ENCODE data around the gene RTN4R. TPM values are rescaled to one million over a fixed set of nuclear protein-coding genes. Genes with fewer than 3 reads are reported as not detected.

RTN4R gene
- total and polyA plus RNA-seq, 2 donors (not counting 1 experiment from before 2014, with no cell fraction given), result 0.42 to 0.79 TPM

DNA sequence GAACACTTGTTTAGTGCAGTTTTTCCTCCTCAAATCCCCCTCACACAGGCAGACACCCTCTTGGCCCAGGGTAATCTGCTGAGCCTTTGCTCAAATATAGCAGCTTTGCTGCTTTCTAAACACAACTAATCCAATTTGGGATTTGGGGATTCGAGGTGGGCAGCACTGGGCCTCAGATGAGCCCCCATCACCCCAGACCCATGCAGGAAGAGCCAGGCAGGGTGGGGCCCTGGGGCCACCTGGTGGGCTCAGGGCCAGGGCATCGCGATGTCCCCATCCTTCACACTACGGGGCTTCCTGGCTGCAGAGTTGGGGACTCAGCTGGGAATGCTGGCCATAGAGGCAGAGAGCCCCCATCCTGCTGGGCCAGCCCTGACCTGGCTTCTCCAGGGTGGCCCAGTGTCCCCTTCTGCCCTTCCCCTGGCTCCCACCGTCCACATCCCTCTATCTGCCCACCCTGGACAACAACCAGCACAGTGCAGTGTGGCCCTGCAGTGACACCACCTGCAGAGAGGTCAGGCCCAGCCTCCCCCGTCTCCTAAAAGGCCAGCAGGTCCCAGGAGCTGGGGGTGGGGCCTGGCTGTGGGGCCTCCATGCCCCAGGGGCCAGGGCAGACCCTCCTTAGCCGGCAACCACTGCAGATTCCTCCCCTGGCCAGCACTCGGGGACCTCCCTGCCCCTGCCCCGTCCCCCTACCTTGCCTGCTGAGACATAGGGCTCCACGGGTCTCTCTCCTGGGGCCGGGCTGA lies 60.7 kb downstream of the RTN4R start:
- Histone ChIP-seq H3K27me3 (replicated peaks in 1 of 4; ENCODE audit: control extremely low read depth in 1 of 4, control insufficient read depth in 3 of 4, insufficient read depth in 4 of 4, low read length in 3 of 4) (no peaks in the 10 kb centered on the region), H3K4me2 (replicated peaks; ENCODE audit: low read depth, low read length, poor library complexity, severe bottlenecking) (peak overlapping the region; percentile 95), H3K36me3 (replicated peaks in 1 of 2; ENCODE audit: control extremely low read depth in 1 of 2, control insufficient read depth in 1 of 2, extremely low read depth in 1 of 2, insufficient read depth in 2 of 2, low read length in 1 of 2) (no peaks in the 10 kb centered on the region), H3K9ac (ENCODE audit: low read length) (peak overlapping the region; percentile 82), H3K4me1 (ENCODE audit: control insufficient read depth in 2 of 2, insufficient read depth in 2 of 2, low read length in 2 of 2) (peaks cover 18 to 24% of the 10 kb centered on the region in 2 donors), H3K4me3 (ENCODE audit: control extremely low read depth in 1 of 5, extremely low read depth in 1 of 5, insufficient read depth in 1 of 5, low read depth in 2 of 5, low read length in 4 of 5) (peak overlapping the region in 3 of 5 experiments; percentile 72 to 87 (median 74)), H3K9me3 (ENCODE audit: control extremely low read depth in 1 of 3, control insufficient read depth in 2 of 3, insufficient read depth in 1 of 3, low read length in 2 of 3) (no peaks in the 10 kb centered on the region), H2AFZ (ENCODE audit: insufficient read depth, low read depth, low read length, poor library complexity, severe bottlenecking) (no peak overlapping the region), H3K27ac (ENCODE audit: low read length in 2 of 2) (peak overlapping the region in 1 of 2 donors; percentile 86), H3K79me2 (ENCODE audit: control insufficient read depth, insufficient read depth, low read length) (peaks cover 21% of the 10 kb centered on the region), H4K20me1 (ENCODE audit: control insufficient read depth, insufficient read depth, low read length, poor library complexity, severe bottlenecking) (peaks cover 6% of the 10 kb centered on the region)
- TF ChIP-seq CTCF (IDR thresholded peaks at IDR 0.05), result no peak
- no peak for TF ChIP-seq EZH2 (IDR thresholded peaks at IDR 0.05; ENCODE audit: borderline replicate concordance, insufficient read depth, low read depth, low read length, poor library complexity, severe bottlenecking)
- H3K9me3 Mint-ChIP-seq (ENCODE audit: insufficient read depth), result no peaks in the 10 kb centered on the region
- 89% methylated on average over 11 of the region's 11 CpGs for WGBS (ENCODE audit: insufficient coverage)
- H3K4me3 Mint-ChIP-seq, result peak overlapping the region; percentile 91
- H3K27me3 Mint-ChIP-seq, result no peaks in the 10 kb centered on the region
- peak overlapping the region; percentile 75 for H3K27ac Mint-ChIP-seq
- ATAC-seq (ENCODE audit: low read depth) (no peak), DNase-seq (no peak)
- H3K4me1 Mint-ChIP-seq, result peaks cover 23% of the 10 kb centered on the region
- ChIA-PET POLR2A (no interaction called here), CTCF (no interaction called here)
- intact Hi-C loops (cut with micrococcal nuclease), result no loop called here

- no peak for DNase-seq
- 63% methylated on average over 8 of the region's 9 CpGs for WGBS (ENCODE audit: insufficient coverage)
- CTCF ChIA-PET, result no interaction called here
- H3K4me2 ChIP-seq (replicated peaks; ENCODE audit: low read depth, low read length, poor library complexity, severe bottlenecking), result peak overlapping the region; percentile 95
- intact Hi-C loops (cut with micrococcal nuclease), result loop anchor here (1.0 kb wide), 2 partner anchors 75 to 93 kb away; partner anchors contain the start of gene ZDHHC8
- H4K20me1 ChIP-seq (ENCODE audit: control insufficient read depth, insufficient read depth, low read length, poor library complexity, severe bottlenecking), result peaks cover 6% of the 10 kb centered on the region
- Mint-ChIP-seq H3K4me1 (peaks cover 20% of the 10 kb centered on the region), H3K27ac (peak overlapping the region; percentile 92), H3K9me3 (ENCODE audit: insufficient read depth) (no peaks in the 10 kb centered on the region), H3K27me3 (peaks cover 3% of the 10 kb centered on the region), H3K4me3 (peak overlapping the region; percentile 91)
- peak overlapping the region; percentile 82 for H3K9ac ChIP-seq (ENCODE audit: low read length)
- peak overlapping the region; percentile 85 for H2AFZ ChIP-seq (ENCODE audit: insufficient read depth, low read depth, low read length, poor library complexity, severe bottlenecking)
- peaks cover 18 to 24% of the 10 kb centered on the region in 2 donors for H3K4me1 ChIP-seq (ENCODE audit: control insufficient read depth in 2 of 2, insufficient read depth in 2 of 2, low read length in 2 of 2)
- no peaks in the 10 kb centered on the region for H3K9me3 ChIP-seq (ENCODE audit: control extremely low read depth in 1 of 3, control insufficient read depth in 2 of 3, insufficient read depth in 1 of 3, low read length in 2 of 3)
- POLR2A ChIA-PET, result no interaction called here
- H3K27me3 ChIP-seq (replicated peaks in 1 of 4; ENCODE audit: control extremely low read depth in 1 of 4, control insufficient read depth in 3 of 4, insufficient read depth in 4 of 4, low read length in 3 of 4), result no peaks in the 10 kb centered on the region
- H3K79me2 ChIP-seq (ENCODE audit: control insufficient read depth, insufficient read depth, low read length), result peaks cover 21% of the 10 kb centered on the region
- peak overlapping the region; percentile 49 to 87 (median 72) for H3K4me3 ChIP-seq (ENCODE audit: control extremely low read depth in 1 of 5, extremely low read depth in 1 of 5, insufficient read depth in 1 of 5, low read depth in 2 of 5, low read length in 4 of 5)
- H3K27ac ChIP-seq (ENCODE audit: low read length in 2 of 2), result peak overlapping the region; percentile 72 to 86
- ATAC-seq (ENCODE audit: low read depth), result peak; percentile 9
- TF ChIP-seq CTCF (IDR thresholded peaks at IDR 0.05), result no peak
- no peak for TF ChIP-seq EZH2 (IDR thresholded peaks at IDR 0.05; ENCODE audit: borderline replicate concordance, insufficient read depth, low read depth, low read length, poor library complexity, severe bottlenecking)
- no peaks in the 10 kb centered on the region for H3K36me3 ChIP-seq (replicated peaks in 1 of 2; ENCODE audit: control extremely low read depth in 1 of 2, control insufficient read depth in 1 of 2, extremely low read depth in 1 of 2, insufficient read depth in 2 of 2, low read length in 1 of 2)
These were observed 61.4 kb downstream of the RTN4R start for GRCh38 chr22:20206709-20207215.
